ENCODE measurements around the gene TRPV3. TPM values are rescaled to one million over a fixed set of nuclear protein-coding genes. Genes with fewer than 3 reads are reported as not detected.

The TRPV3 gene
- total and polyA plus RNA-seq, 4 donors = 0.04 to 0.38 (median 0.26) TPM

- TF ChIP-seq REST (IDR thresholded peaks at IDR 0.05) (no peak), FOXA1 (IDR thresholded peaks at IDR 0.05) (no peak), HNF4A (conservative IDR thresholded peaks at IDR 0.05) (no peak), YY1 (IDR thresholded peaks at IDR 0.05) (no peak), TAF1 (conservative IDR thresholded peaks at IDR 0.05) (no peak)
These were observed 56.3 kb downstream of the TRPV3 start (continued) for GRCh38 chr17:3501344-3501743.

- Histone ChIP-seq H3K4me3 (ENCODE audit: low read depth in 1 of 3, low read length in 3 of 3) (no peak overlapping the region), H3K4me1 (ENCODE audit: control insufficient read depth in 4 of 4, insufficient read depth in 4 of 4, low read length in 3 of 4) (no peaks in the 10 kb centered on the region), H3K36me3 (ENCODE audit: control insufficient read depth in 4 of 4, insufficient read depth in 3 of 4, low read depth in 1 of 4, low read length in 3 of 4) (peaks cover 0 to 4% (median 1%) of the 10 kb centered on the region in 4 donors), H3K27ac (ENCODE audit: low read depth in 1 of 2, low read length in 2 of 2) (no peak overlapping the region), H3K9ac (ENCODE audit: low read depth in 1 of 2, low read length in 2 of 2) (no peak overlapping the region), H3K27me3 (ENCODE audit: control insufficient read depth in 4 of 4, insufficient read depth in 4 of 4, low read length in 3 of 4) (no peaks in the 10 kb centered on the region), H3K9me3 (ENCODE audit: control insufficient read depth in 4 of 4, low read length in 3 of 4) (no peaks in the 10 kb centered on the region)
- 94% methylated on average over 7 of the region's 7 CpGs for WGBS
- TF ChIP-seq SP1 (IDR thresholded peaks at IDR 0.05) (no peak), RAD21 (IDR thresholded peaks at IDR 0.05) (no peak), HNF4G (IDR thresholded peaks at IDR 0.05) (no peak), ZBTB33 (IDR thresholded peaks at IDR 0.05) (no peak), MAX (IDR thresholded peaks at IDR 0.05) (no peak), FOXA2 (IDR thresholded peaks at IDR 0.05) (no peak), GABPA (IDR thresholded peaks at IDR 0.05 in 1 of 2, conservative IDR thresholded peaks at IDR 0.05 in 1 of 2) (no peak), HNF4A (conservative IDR thresholded peaks at IDR 0.05) (no peak), JUND (IDR thresholded peaks at IDR 0.05) (no peak)
- no peak for DNase-seq (ENCODE audit: low spot score)
These were observed 60.5 kb downstream of the TRPV3 start for GRCh38 chr17:3497101-3497500.

GRCh38 chr17:3485481-3486068 lies 72.0 kb downstream of the TRPV3 start:
- no peaks in the 10 kb centered on the region for H3K9me3 ChIP-seq (ENCODE audit: control insufficient read depth in 4 of 4, low read length in 3 of 4)
- no peak overlapping the region for H3K9ac ChIP-seq (ENCODE audit: low read depth in 1 of 2, low read length in 2 of 2)
- DNase-seq (ENCODE audit: low spot score) = no peak
- H3K27me3 ChIP-seq (ENCODE audit: control insufficient read depth in 4 of 4, insufficient read depth in 4 of 4, low read length in 3 of 4) = no peaks in the 10 kb centered on the region
- peak; percentile 19 to 24 for TF ChIP-seq HNF4A (conservative IDR thresholded peaks at IDR 0.05)
- no peak for TF ChIP-seq GABPA (IDR thresholded peaks at IDR 0.05 in 1 of 2, conservative IDR thresholded peaks at IDR 0.05 in 1 of 2)
- peak; percentile 13 to 53 for TF ChIP-seq RAD21 (IDR thresholded peaks at IDR 0.05)
- TF ChIP-seq RXRA (IDR thresholded peaks at IDR 0.05) = peak; percentile 47 to 61
- no peak for TF ChIP-seq SP1 (IDR thresholded peaks at IDR 0.05)
- 41% methylated on average over 8 of the region's 8 CpGs for WGBS
- H3K36me3 ChIP-seq (ENCODE audit: control insufficient read depth in 4 of 4, insufficient read depth in 3 of 4, low read depth in 1 of 4, low read length in 3 of 4) = peaks cover 0 to 12% (median 7%) of the 10 kb centered on the region in 4 donors
- H3K4me3 ChIP-seq (ENCODE audit: low read depth in 1 of 3, low read length in 3 of 3) = no peak overlapping the region
- H3K4me1 ChIP-seq (ENCODE audit: control insufficient read depth in 4 of 4, insufficient read depth in 4 of 4, low read length in 3 of 4) = peaks cover 0 to 4% (median 3%) of the 10 kb centered on the region in 4 donors
- no peak overlapping the region for H3K27ac ChIP-seq (ENCODE audit: low read depth in 1 of 2, low read length in 2 of 2)
